HepG2 (cell line): ENCODE results near the gene NAA15. TPM values are rescaled to one million over a fixed set of nuclear protein-coding genes. Genes with fewer than 3 reads are reported as not detected.

ENCODE experiments used
- ELF1 ChIP-seq: sonication (generic); formaldehyde crosslinking; IDR thresholded peaks from 2 replicates; pipeline ENCODE4 v1.4.0; 2020; ENCODE audit warnings: missing genetic modification reagents
- GLI4 ChIP-seq: sonication (generic); formaldehyde crosslinking; IDR thresholded peaks from 2 replicates; pipeline ENCODE4 v1.5.1; 2020; ENCODE audit warnings: missing genetic modification reagents, mild to moderate bottlenecking, moderate library complexity, borderline replicate concordance
- MAF1 ChIP-seq: sonication (generic); formaldehyde crosslinking; IDR thresholded peaks from 2 replicates; pipeline ENCODE4 v1.5.0; 2020; ENCODE audit warnings: missing genetic modification reagents, borderline replicate concordance
- MED13 ChIP-seq: sonication (generic); formaldehyde crosslinking; IDR thresholded peaks from 2 replicates; pipeline ENCODE4 v1.5.0; 2020; ENCODE audit warnings: missing genetic modification reagents
- SNAI1 ChIP-seq: sonication (generic); formaldehyde crosslinking; IDR thresholded peaks from 2 replicates; pipeline ENCODE4 v1.5.0; 2020; ENCODE audit warnings: mild to moderate bottlenecking, missing genetic modification reagents, borderline replicate concordance
- ZBTB49 ChIP-seq: sonication (generic); formaldehyde crosslinking; IDR thresholded peaks from 2 replicates; pipeline ENCODE4 v1.4.0; 2020; ENCODE audit warnings: missing genetic modification reagents, borderline replicate concordance
- ZKSCAN8 ChIP-seq: IDR thresholded peaks from 2 replicates; pipeline ENCODE4 v1.6.1; 2016; ENCODE audit warnings: borderline replicate concordance, missing genetic modification reagents, missing compliant biosample characterization
- ZNF281 ChIP-seq: sonication (generic); formaldehyde crosslinking; IDR thresholded peaks from 2 replicates; pipeline ENCODE4 v1.4.0; 2020; ENCODE audit warnings: missing genetic modification reagents, borderline replicate concordance
- ZNF501 ChIP-seq: sonication (generic); formaldehyde crosslinking; IDR thresholded peaks from 2 replicates; pipeline ENCODE4 v1.5.1; 2020; ENCODE audit warnings: mild to moderate bottlenecking, moderate library complexity, missing genetic modification reagents
- ZNF570 ChIP-seq: sonication (generic); formaldehyde crosslinking; IDR thresholded peaks from 2 replicates; pipeline ENCODE4 v1.4.0; 2020; ENCODE audit warnings: mild to moderate bottlenecking, missing genetic modification reagents, borderline replicate concordance
- ZNF75D ChIP-seq: sonication (generic); formaldehyde crosslinking; IDR thresholded peaks from 2 replicates; pipeline ENCODE4 v1.8.1; 2023; ENCODE audit warnings: missing genetic modification reagents, mild to moderate bottlenecking, borderline replicate concordance
- ZSCAN29 ChIP-seq: sonication (generic); formaldehyde crosslinking; conservative IDR thresholded peaks from 2 replicates; pipeline ENCODE4 v1.4.0; 2020; ENCODE audit warnings: mild to moderate bottlenecking, missing genetic modification reagents
- polyA plus RNA-seq, 8 experiments: library from polyadenylated mRNA; depleted of rRNA in 3 of 8; stranded (reverse) in 7 of 8; unstranded in 1 of 8; fragments of >200 nt; fragmentation: Illumina TruSeq in 4 of 8; extraction: Trizol in 4 of 8; gene quantifications; 2 replicates each; pipeline versions ENCODE4 v1.2.1 to v1.2.3, GENCODE V29; 2011 to 2016; ENCODE audit warnings: low read depth in 4 of 8, missing spikeins in 1 of 8, mixed read lengths in 1 of 8; ENCODE audit not compliant: insufficient read depth in 1 of 8
- total RNA-seq, 5 experiments: library from RNA; depleted of rRNA; stranded (reverse); fragments of >200 nt; fragmentation: Illumina TruSeq; extraction: Trizol; gene quantifications; 2 replicates each; pipeline ENCODE4 v1.2.3, GENCODE V29; 2016; ENCODE audit warnings: low read depth in 1 of 5
- TF ChIP-seq, protein P1 (sequence below): sonication (generic); formaldehyde crosslinking; IDR thresholded peaks from 2 replicates; pipeline ENCODE4 v1.4.0; 2020; ENCODE audit warnings: mild to moderate bottlenecking, missing genetic modification reagents, borderline replicate concordance

The NAA15 gene
- total and polyA plus RNA-seq, 2 of the 13 experiments (the other 11 are each of a cell fraction or from before 2014, with no cell fraction given), result 6.2 to 50.2 TPM

DNA sequence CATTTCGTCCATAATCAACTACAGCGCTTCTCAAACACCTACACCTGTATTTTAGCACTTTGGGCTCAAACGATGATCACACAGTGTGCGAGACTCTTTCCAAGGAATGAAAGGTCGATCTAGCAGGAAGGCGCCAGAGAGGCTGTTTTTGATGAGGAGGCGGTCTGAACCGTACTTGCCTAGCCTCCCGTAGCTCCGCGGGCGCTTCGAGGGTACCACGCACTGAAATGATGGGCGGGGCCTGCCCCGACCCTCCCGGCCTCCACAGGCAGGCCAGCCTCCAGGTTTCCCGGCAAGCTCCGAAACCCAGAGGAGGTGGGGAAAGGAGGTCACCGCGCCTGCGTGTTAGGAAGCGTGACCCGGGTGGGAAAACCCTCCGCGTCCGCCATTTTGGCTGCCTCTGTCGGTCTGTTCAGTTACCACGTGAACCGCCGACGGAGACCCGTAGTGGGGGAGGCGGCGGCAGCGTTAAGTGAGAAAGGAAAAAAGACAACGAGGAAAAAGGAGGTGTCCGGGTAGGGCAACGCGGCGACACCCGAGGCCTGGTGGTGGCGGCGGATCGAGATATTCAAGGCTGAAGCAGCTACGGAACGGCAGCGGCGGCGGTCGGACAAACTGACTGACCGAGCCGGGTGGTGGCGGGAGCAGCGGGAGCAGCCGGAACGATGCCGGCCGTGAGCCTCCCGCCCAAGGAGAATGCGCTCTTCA is at the start of gene NAA15 (continued):
- TF ChIP-seq ZNF281 (CRISPR knock-in tag) (no peak), ZKSCAN8 (CRISPR knock-in tag) (peak; percentile 58; the same call in 1 of the 2 replicates), ZSCAN29 (CRISPR knock-in tag) (no peak), GLI4 (CRISPR knock-in tag) (no peak), MED13 (CRISPR knock-in tag) (no peak), SNAI1 (CRISPR knock-in tag) (no peak), ZNF75D (CRISPR knock-in tag) (peak; percentile 58; the same call in 1 of the 2 replicates), ZNF570 (no peak), ZNF501 (CRISPR knock-in tag) (peak; percentile 77), MAF1 (no peak), ZBTB49 (CRISPR knock-in tag) (no peak), ELF1 (CRISPR knock-in tag) (peak; percentile 63)
- TF ChIP-seq, protein P1, sequence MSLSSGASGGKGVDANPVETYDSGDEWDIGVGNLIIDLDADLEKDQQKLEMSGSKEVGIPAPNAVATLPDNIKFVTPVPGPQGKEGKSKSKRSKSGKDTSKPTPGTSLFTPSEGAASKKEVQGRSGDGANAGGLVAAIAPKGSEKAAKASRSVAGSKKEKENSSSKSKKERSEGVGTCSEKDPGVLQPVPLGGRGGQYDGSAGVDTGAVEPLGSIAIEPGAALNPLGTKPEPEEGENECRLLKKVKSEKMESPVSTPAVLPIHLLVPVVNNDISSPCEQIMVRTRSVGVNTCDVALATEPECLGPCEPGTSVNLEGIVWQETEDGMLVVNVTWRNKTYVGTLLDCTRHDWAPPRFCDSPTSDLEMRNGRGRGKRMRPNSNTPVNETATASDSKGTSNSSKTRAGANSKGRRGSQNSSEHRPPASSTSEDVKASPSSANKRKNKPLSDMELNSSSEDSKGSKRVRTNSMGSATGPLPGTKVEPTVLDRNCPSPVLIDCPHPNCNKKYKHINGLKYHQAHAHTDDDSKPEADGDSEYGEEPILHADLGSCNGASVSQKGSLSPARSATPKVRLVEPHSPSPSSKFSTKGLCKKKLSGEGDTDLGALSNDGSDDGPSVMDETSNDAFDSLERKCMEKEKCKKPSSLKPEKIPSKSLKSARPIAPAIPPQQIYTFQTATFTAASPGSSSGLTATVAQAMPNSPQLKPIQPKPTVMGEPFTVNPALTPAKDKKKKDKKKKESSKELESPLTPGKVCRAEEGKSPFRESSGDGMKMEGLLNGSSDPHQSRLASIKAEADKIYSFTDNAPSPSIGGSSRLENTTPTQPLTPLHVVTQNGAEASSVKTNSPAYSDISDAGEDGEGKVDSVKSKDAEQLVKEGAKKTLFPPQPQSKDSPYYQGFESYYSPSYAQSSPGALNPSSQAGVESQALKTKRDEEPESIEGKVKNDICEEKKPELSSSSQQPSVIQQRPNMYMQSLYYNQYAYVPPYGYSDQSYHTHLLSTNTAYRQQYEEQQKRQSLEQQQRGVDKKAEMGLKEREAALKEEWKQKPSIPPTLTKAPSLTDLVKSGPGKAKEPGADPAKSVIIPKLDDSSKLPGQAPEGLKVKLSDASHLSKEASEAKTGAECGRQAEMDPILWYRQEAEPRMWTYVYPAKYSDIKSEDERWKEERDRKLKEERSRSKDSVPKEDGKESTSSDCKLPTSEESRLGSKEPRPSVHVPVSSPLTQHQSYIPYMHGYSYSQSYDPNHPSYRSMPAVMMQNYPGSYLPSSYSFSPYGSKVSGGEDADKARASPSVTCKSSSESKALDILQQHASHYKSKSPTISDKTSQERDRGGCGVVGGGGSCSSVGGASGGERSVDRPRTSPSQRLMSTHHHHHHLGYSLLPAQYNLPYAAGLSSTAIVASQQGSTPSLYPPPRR (CRISPR knock-in tag), result no peak; the same call in 1 of the 2 replicates
